GM10248 (cell line): ENCODE results near the gene TTYH3.
A peak's percentile ranks its signal among the peaks of the same experiment; 100 is the strongest.

Experiments used
- CTCF ChIA-PET: fragments of 300-600 bp; sonication (Branson Sonifier 250); formaldehyde crosslinking; extraction: SDS; loops from one replicate; lab custom pipeline; 2021; ENCODE audit warnings: antibody characterized with exemption; lab: Yijun Ruan, JAX
- POLR2A ChIA-PET: fragments of 350-650 bp; sonication (Branson Sonifier 250); formaldehyde crosslinking; extraction: SDS; loops from one replicate; lab custom pipeline; 2020; ENCODE audit warnings: antibody characterized with exemption; lab: Yijun Ruan, JAX
- DNase-seq: peaks from one replicate; pipeline ENCODE4 v3.0.0; 2012; ENCODE audit errors: extremely low spot score
- TF ChIP-seq, protein P1 (sequence below): IDR thresholded peaks from 2 replicates; pipeline ENCODE4 v1.5.1; 2012; ENCODE audit warnings: mild to moderate bottlenecking, low read depth; ENCODE audit errors: extremely low read depth, missing control alignments, control extremely low read depth

Gene TTYH3

DNA sequence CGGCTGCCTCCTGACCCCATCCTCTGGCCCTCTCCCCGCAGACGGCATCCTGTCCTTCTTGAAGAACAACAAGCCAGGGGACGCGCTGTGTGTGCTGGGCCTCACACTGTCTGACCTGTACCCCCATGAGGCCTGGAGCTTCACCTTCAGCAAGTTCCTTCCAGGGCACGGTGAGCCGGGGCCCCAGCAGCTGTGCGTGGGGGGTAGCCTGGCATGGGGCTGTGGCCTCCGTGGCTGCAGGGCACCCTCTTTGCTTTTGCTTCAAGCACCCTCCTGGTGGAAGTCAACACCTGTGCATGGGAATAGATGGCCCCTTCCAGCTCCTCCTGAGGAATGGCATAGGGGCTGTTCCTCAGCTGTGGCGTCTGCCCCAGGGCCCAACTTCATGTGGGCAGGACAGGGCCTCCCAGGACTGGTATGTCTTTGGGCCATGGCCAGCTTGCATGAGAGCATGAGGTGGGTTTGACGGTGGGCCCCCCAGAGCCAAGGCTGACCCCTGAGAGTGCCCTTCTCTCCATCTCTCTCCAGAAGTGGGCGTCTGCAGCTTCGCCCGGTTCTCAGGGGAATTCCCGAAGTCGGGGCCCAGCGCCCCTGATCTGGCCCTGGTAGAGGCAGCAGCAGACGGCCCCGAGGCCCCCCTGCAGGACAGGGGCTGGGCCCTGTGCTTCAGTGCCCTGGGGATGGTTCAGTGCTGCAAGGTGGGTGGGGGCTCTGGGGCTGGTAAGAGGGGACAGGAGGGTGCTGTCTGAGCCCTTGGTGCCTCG is 76.9 kb downstream of the TTYH3 start:
- DNase-seq = no peak
- ChIA-PET POLR2A (no interaction called here), CTCF (interaction anchor here (0.7 to 4.7 kb wide), 32 partner anchors 8 to 472 kb away, joined by 3 to 65 read pairs (median 8); partner anchors contain the start of genes AMZ1, CHST12 and TTYH3)
- TF ChIP-seq, protein P1, sequence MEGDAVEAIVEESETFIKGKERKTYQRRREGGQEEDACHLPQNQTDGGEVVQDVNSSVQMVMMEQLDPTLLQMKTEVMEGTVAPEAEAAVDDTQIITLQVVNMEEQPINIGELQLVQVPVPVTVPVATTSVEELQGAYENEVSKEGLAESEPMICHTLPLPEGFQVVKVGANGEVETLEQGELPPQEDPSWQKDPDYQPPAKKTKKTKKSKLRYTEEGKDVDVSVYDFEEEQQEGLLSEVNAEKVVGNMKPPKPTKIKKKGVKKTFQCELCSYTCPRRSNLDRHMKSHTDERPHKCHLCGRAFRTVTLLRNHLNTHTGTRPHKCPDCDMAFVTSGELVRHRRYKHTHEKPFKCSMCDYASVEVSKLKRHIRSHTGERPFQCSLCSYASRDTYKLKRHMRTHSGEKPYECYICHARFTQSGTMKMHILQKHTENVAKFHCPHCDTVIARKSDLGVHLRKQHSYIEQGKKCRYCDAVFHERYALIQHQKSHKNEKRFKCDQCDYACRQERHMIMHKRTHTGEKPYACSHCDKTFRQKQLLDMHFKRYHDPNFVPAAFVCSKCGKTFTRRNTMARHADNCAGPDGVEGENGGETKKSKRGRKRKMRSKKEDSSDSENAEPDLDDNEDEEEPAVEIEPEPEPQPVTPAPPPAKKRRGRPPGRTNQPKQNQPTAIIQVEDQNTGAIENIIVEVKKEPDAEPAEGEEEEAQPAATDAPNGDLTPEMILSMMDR = no peak

- ChIA-PET POLR2A (interaction anchor here (1.5 kb wide), 1 partner anchor 11 kb away, joined by 4 read pairs; no protein-coding TSS in a partner anchor), CTCF (interaction anchor here (0.6 to 4.7 kb wide), 60 partner anchors 9 to 473 kb away, joined by 3 to 65 read pairs (median 4); partner anchors contain the start of genes AMZ1, CHST12 and TTYH3)
- TF ChIP-seq, protein P1 = peak; percentile 98
- peak; percentile 90 for DNase-seq
Observed at GRCh38 chr7:2709553-2710285, 77.9 kb downstream of the TTYH3 start.

DNA sequence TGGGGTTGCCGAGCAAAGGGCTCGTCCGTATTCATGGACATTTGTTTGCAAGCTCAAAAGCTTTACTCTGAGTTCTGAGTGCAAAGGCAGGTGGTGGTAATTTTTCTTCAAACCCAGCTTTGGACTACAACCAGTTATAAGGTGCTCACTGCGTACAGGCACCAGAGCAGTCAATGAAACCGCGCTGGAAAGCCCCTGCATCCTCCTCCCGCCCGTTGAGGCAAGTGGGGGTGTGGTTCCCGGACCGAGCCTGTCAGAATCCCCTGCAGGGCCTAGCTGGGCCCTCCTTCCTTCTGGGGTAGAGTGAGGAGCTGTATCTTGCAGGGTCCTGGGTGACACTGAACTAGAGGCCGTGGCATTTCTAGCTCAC is 78.5 kb downstream of the TTYH3 start:
- ChIA-PET POLR2A (interaction anchor here (1.5 kb wide), 1 partner anchor 11 kb away, joined by 4 read pairs; no protein-coding TSS in a partner anchor), CTCF (interaction anchor here (0.6 to 4.7 kb wide), 56 partner anchors 10 to 306 kb away, joined by 3 to 65 read pairs (median 4); partner anchors contain the start of genes AMZ1, CHST12 and TTYH3)
- DNase-seq = peak; percentile 81
- TF ChIP-seq, protein P1 = no peak

- CTCF ChIA-PET = interaction anchor here (1.1 to 4.7 kb wide), 26 partner anchors 10 to 257 kb away, joined by 3 to 65 read pairs (median 7); partner anchors contain the start of gene AMZ1
Observed at GRCh38 chr7:2710901-2711551, 79.2 kb downstream of the TTYH3 start.

DNA sequence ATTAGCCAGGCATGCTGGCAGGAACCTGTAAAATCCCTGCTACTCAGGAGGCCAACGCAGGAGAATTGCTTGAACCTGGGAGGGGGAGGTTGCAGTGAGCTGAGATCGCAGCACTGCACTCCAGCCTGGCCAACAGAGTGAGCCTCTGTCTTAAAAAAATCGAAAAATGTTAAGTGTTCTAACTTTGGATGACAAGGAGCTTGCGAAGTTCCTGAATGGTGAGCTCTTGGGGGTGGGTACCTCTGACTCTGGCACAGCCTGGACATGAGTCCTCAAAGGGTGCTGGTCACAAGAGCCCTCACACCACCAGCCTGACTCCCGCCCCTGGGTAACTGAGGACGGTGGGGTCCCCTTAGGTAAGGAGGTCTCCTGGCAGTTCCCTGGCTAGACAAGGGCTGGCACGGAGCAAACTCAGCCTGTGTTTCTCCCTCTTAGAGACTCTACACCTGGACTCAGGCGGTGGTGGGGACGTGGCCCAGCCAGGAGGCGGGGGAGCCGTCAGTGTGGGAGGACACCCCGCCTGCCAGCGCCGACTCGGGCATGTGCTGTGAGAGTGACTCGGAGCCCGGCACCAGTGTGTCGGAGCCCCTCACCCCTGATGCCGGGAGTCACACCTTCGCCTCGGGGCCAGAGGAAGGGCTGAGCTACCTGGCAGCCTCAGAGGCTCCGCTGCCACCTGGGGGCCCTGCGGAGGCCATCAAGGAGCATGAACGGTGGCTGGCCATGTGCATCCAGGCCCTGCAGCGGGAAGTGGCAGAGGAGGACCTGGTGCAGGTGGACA is 80.3 kb downstream of the TTYH3 start:
- ChIA-PET POLR2A (no interaction called here), CTCF (interaction anchor here (0.8 to 8.1 kb wide), 7 partner anchors 9 to 128 kb away, joined by 3 to 65 read pairs (median 55); no protein-coding TSS in a partner anchor)
- TF ChIP-seq, protein P1 = no peak
- DNase-seq = no peak

More at GRCh38 chr7:2710901-2711551, 79.2 kb downstream of the TTYH3 start:
- TF ChIP-seq, protein P1 = no peak
- POLR2A ChIA-PET = interaction anchor here (0.6 to 1.5 kb wide), 2 partner anchors 12 to 53 kb away, joined by 4 read pairs; no protein-coding TSS in a partner anchor
- peak; percentile 52 for DNase-seq
